Measurements from ENCODE around the gene EIF4E3. TPM values are rescaled to one million over a fixed set of nuclear protein-coding genes. Genes with fewer than 3 reads are reported as not detected.

Gene EIF4E3
- total and polyA plus RNA-seq, 10 donors, result 5.0 to 52.3 (median 37.3) TPM

DNA sequence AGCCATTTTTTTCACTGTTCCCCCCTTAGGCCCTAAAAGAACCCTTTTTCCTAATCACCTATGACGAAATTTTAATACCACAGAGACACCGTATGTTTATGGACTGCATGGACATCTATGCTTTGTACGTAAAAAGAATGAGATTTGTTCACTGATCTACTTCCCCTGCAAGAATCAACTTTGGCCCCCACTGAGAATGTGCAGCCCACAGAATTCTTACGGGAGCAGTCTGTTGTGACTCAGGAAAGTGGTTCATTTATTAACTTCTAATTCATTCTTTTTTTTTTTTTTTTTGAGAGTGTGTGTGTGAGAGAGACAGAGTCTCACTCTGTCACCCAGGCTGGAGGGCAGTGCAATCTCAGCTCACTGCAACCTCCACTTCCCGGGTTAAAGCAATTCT lies 17.6 kb downstream of the EIF4E3 start:
- H3K27me3 ChIP-seq (replicated peaks in 1 of 7), result no peaks in the 10 kb centered on the region

DNA sequence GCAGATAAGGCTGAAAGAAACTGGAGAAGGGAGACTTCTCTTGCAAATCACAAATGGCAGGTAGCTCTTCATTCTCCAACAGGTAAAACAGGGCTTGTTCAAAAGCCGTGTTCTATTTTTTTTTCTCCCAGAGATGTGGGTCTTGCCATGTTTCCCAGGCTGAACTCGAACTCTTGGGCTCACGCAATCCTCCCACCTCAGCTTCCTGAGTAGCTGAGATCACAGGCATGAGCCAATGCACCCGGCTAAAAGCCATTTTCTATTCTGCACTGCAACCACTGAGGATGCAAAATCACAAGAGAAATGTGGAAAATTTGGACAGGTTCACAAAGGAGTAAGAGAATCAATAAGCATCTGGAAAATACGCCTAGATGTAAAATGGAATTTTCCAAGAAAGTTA lies 19.5 kb downstream of the EIF4E3 start:
- Histone ChIP-seq H3K9me3 (no peaks in the 10 kb centered on the region), H3K27me3 (replicated peaks in 1 of 7) (no peaks in the 10 kb centered on the region), H3K36me3 (peaks cover 0 to 59% (median 14%) of the 10 kb centered on the region in 6 donors), H3K4me1 (peaks cover 16 to 90% (median 58%) of the 10 kb centered on the region in 6 donors), H3K4me3 (no peak overlapping the region), H3K27ac (no peak overlapping the region)
- 68 to 87% (median 81%) methylated on average over 5 of the region's 5 CpGs for WGBS, 5 donors
- intact Hi-C loops (cut with DNase I; ENCODE audit: low total_unique reads), result no loop called here
- TF ChIP-seq, protein P1, sequence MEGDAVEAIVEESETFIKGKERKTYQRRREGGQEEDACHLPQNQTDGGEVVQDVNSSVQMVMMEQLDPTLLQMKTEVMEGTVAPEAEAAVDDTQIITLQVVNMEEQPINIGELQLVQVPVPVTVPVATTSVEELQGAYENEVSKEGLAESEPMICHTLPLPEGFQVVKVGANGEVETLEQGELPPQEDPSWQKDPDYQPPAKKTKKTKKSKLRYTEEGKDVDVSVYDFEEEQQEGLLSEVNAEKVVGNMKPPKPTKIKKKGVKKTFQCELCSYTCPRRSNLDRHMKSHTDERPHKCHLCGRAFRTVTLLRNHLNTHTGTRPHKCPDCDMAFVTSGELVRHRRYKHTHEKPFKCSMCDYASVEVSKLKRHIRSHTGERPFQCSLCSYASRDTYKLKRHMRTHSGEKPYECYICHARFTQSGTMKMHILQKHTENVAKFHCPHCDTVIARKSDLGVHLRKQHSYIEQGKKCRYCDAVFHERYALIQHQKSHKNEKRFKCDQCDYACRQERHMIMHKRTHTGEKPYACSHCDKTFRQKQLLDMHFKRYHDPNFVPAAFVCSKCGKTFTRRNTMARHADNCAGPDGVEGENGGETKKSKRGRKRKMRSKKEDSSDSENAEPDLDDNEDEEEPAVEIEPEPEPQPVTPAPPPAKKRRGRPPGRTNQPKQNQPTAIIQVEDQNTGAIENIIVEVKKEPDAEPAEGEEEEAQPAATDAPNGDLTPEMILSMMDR (IDR thresholded peaks at IDR 0.05 in 8 of 11, conservative IDR thresholded peaks at IDR 0.05 in 3 of 11), result no peak
- TF ChIP-seq POLR2AphosphoS5 (IDR thresholded peaks at IDR 0.05) (no peak), POLR2A (IDR thresholded peaks at IDR 0.05) (no peak)
- DNase-seq, result no peak

More for the DNA sequence above, 17.6 kb downstream of the EIF4E3 start:
- 67 to 91% (median 78%) methylated on average over 5 of the region's 5 CpGs for WGBS, 5 donors
- Histone ChIP-seq H3K9me3 (no peaks in the 10 kb centered on the region), H3K4me3 (no peak overlapping the region), H3K36me3 (peaks cover 0 to 59% (median 14%) of the 10 kb centered on the region in 6 donors), H3K27ac (no peak overlapping the region), H3K4me1 (peaks cover 20 to 87% (median 55%) of the 10 kb centered on the region in 6 donors)
- no peak for TF ChIP-seq POLR2A (IDR thresholded peaks at IDR 0.05)
- no peak for TF ChIP-seq POLR2AphosphoS5 (IDR thresholded peaks at IDR 0.05)
- TF ChIP-seq, protein P1 (IDR thresholded peaks at IDR 0.05 in 8 of 11, conservative IDR thresholded peaks at IDR 0.05 in 3 of 11), result no peak
- DNase-seq, result no peak
- intact Hi-C loops (cut with DNase I; ENCODE audit: low total_unique reads), result no loop called here

DNA sequence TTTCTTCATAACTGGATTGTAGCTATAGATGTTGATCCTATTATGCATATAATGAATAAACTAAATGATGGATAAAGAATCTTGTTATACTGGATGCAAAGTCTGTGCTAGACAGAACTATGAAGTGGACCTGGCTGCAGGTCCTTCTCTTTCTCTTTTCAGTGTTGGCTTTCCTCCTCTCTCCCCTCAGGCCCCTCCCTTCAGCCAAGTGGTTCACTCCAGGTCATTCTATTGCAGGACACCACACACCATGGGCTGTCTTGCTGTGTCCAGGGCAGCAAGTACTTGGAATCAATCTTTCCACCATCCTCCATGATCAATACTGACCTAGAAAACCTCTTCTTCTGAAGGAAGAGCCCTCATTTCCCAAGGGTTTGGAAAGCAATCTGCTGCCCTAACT lies 20.3 kb downstream of the EIF4E3 start:
- H3K9me3 ChIP-seq, result no peaks in the 10 kb centered on the region
- H3K4me3 ChIP-seq, result no peak overlapping the region
- H3K27ac ChIP-seq, result no peak overlapping the region
- no peak for DNase-seq
- no peaks in the 10 kb centered on the region for H3K27me3 ChIP-seq (replicated peaks in 1 of 7)
- intact Hi-C loops (cut with DNase I; ENCODE audit: low total_unique reads), result no loop called here
- TF ChIP-seq, protein P1 (IDR thresholded peaks at IDR 0.05 in 8 of 11, conservative IDR thresholded peaks at IDR 0.05 in 3 of 11), result no peak
- TF ChIP-seq POLR2AphosphoS5 (IDR thresholded peaks at IDR 0.05) (no peak), POLR2A (IDR thresholded peaks at IDR 0.05) (no peak)
- H3K36me3 ChIP-seq, result peaks cover 0 to 54% (median 10%) of the 10 kb centered on the region in 6 donors
- H3K4me1 ChIP-seq, result peaks cover 12 to 84% (median 51%) of the 10 kb centered on the region in 6 donors

GRCh38 chr3:71703797-71704196 lies 21.4 kb downstream of the EIF4E3 start:
- no peaks in the 10 kb centered on the region for H3K9me3 ChIP-seq
- TF ChIP-seq POLR2AphosphoS5 (IDR thresholded peaks at IDR 0.05) (no peak), POLR2A (IDR thresholded peaks at IDR 0.05) (no peak)
- TF ChIP-seq, protein P1 (IDR thresholded peaks at IDR 0.05 in 8 of 11, conservative IDR thresholded peaks at IDR 0.05 in 3 of 11), result no peak
- no peak for DNase-seq
- WGBS, 5 donors, result 33 to 62% (median 53%) methylated on average over 2 of the region's 2 CpGs
- no peaks in the 10 kb centered on the region for H3K27me3 ChIP-seq (replicated peaks in 1 of 7)
- H3K36me3 ChIP-seq, result peaks cover 0 to 52% (median 4%) of the 10 kb centered on the region in 6 donors
- peaks cover 12 to 73% (median 44%) of the 10 kb centered on the region in 6 donors for H3K4me1 ChIP-seq
- intact Hi-C loops (cut with DNase I; ENCODE audit: low total_unique reads), result no loop called here
- peak overlapping the region in 6 of 8 donors; percentile 19 to 80 (median 66) for H3K27ac ChIP-seq
- H3K4me3 ChIP-seq, result no peak overlapping the region

Data from spleen (tissue), 11 donors.